HG02642 (cell line): ENCODE results near the gene RAPGEF2.

ENCODE experiments used
- ATAC-seq: cut with Tn5 transposase; IDR thresholded peaks from one replicate; pipeline ENCODE4 v1.9.1; 2021; ENCODE audit warnings: mild to moderate bottlenecking; ENCODE audit not compliant: unreplicated experiment, poor library complexity

Gene RAPGEF2

GRCh38 chr4:159129814-159130550 lies 27.1 kb downstream of the RAPGEF2 start:
- ATAC-seq = no peak

DNA sequence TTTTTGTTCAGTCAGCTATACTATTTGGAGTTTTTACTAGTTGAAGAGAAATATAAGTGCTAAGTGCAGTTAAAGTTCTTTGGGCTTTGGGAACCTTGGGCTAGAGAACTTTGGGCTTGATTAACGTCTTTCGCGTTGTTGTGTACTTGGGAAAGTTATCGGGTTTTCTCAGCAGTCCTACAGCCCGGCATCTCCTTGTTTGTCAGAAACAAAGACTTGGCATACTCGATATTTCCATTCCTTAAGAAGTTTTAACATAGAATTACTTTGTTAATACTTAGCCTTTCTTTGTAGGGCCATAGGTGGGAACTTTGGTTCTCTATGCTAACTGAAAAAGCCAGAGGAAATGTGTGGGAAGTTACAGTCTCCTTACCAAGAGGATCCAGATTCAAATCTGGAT lies 28.7 kb downstream of the RAPGEF2 start:
- ATAC-seq = no peak

DNA sequence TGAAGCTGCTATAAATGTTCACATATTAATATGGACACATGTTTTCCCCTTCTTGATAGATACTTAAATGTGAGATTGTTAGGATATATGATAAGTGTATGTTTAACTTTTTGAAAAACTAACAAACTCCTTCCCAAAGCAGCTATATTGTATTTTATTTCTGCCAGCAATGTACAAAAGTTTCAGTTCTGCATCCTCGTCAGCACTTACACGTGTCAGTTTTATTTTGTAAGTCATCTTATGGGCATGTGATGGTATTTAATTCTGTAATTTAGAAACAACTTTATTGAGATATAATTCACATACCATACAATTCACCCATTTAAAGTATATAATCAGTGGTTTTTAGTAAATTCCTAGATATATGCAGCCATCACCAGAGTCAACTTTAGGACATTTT lies 31.6 kb downstream of the RAPGEF2 start:
- no peak for ATAC-seq

DNA sequence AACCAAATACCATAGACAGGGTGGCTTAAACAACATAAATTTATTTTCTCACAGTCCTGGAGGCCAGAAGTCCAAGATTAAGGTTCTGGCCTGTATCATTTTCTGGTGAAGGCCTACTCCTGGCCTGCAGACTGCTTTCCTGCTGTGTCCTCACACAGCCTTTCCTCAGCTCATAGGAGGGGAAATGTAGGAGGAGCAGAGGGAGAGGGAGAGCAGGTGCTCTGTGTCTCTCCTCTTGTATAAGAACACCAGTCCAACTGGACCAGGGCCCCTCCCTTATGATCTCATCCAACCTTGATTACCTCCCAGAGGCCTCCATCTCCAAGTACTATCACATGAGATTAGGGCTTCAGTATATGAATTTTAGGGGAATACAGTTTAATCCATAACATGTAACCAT lies 34.3 kb downstream of the RAPGEF2 start:
- ATAC-seq = no peak

DNA sequence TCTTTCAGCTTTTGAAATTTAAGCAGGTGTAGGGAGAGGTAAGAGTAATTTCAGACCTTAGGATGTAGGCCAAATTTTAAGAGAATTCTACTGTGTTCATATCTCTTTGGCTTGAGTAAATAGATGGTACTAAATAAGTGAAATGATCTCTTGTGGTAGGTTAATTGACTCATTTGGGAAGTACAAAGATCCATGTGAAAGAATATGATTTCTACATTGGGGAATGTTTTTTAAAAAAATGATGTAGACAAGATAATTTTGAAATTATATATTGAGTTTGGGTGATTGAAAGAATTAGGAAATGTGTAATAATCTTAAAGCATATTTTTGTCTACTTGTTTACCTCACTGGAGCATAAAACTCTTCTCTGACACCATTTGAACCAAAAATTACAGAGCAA lies 35.6 kb downstream of the RAPGEF2 start:
- no peak for ATAC-seq

- no peak for ATAC-seq
These were observed 38.3 kb downstream of the RAPGEF2 start for GRCh38 chr4:159141193-159141592.

- no peak for ATAC-seq
These were observed 39.4 kb downstream of the RAPGEF2 start for GRCh38 chr4:159142241-159142640.

DNA sequence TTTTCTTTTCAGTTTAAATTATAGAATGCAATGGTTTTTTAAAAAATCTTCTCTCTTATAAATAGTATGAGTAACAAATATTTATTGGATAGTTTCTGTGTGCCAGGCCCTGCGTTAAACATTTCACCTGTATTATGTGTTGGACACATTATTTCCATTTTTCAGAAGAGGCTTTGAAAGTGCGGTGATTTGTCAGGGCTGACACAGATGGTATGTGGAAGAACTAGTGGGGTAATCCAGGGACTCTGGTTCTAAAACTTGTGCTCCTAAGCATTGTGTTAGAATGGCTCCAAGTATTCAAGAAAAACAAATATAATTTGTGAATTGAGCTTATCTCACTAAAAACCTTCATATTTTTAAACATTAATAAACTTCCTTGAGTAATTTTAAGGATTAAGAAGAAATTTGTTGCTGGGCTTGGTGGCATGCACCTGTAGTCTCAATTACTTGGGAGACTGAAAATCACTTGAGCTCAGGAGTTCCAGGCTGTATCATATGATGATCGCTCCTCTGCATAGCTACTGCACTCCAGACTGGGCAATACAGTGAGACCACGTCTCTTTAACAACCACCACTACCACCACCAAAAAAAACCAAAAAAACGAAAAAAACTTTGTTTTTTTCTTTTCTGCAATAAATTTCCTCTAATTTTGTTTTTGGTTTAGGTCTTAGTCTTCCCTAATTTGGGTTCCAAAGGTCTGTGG lies 40.0 kb downstream of the RAPGEF2 start:
- no peak for ATAC-seq

DNA sequence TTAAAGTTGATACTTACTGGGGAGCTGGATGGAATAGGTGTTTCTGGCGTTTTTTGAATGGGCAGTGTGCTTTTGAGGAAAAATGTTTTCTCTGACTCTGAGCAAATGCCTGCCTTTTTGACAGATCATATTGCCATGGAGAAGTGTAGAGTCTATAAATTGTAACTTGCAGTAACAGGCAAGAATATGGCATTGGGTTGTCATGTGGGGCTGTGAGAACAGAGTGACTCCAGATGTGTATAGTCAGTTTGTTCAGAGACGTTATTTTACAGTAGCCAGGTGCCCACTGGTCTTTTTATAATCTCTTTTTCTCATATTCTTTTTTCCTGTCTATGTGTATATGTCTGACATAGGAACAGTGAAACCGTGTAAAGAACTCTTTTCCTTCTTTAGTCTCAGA lies 40.8 kb downstream of the RAPGEF2 start:
- no peak for ATAC-seq

GRCh38 chr4:159144112-159144694 lies 41.3 kb downstream of the RAPGEF2 start:
- no peak for ATAC-seq

DNA sequence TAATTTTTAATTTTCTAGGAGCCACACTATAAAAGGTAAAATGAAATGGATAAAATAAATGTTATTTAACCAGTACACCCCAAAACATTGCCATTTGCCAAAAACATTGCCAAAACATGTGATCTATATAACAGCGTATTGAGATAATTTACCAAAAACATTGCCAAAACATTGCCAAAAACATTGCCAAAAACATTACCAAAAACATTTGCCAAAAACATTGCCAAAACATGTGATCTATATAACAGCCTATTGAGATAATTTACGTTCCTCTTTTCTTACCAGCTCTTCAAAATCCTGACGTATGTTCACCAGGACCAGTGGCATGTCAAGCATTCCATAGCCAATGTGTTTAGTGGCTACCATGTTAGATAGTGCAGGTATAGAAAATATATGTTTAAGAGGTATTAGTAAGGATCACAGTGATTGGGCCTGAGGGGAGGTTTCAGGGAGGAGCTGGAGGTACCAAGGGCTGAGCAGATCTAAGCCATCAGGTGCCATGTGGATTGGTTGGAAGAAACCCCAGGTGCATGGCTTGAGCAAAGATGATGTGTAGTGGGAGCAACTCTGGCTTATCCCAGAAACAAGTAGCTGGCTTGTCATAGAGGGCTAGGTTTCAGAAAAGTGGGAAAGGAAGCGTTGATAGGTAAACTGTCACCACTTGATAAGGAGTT lies 42.6 kb downstream of the RAPGEF2 start:
- ATAC-seq = no peak

DNA sequence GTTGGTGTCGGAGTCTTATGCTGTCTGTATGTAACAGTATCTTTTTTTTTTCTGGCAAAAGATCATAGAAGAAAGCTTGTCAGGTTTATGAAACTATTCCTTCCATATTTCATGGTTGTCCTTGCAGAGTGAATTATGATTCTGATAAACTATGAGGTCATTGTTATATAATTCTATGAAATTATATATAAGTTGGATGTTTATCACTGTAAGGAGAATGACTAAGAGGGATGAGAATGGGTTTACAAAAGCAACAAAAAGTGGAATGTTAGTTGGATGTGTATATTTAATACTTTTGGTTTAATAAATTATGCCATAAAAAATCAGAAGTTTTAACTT lies 43.1 kb downstream of the RAPGEF2 start:
- ATAC-seq = no peak

- ATAC-seq = no peak
These were observed 43.6 kb downstream of the RAPGEF2 start for GRCh38 chr4:159146488-159146887.

GRCh38 chr4:159148441-159148840 lies 45.6 kb downstream of the RAPGEF2 start:
- no peak for ATAC-seq

DNA sequence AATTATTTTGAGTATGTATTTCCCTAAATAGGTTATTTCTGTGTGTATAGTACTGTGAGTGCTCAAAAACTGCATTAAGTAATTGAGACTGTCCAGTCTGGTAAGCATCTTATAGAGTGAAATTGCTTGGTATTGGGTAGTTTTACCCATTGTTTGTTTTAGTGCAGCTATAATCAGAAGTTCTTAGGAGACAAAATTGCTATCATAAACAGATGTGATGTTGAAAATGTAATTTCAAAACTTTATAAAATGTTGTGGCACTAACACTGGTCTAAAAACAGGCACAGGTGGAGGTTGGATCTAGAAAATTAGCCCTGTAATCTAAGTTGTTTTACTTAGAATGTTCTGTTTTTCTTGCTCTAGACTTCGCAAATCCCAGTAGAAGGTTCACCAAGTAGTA lies 46.8 kb downstream of the RAPGEF2 start:
- ATAC-seq = no peak

DNA sequence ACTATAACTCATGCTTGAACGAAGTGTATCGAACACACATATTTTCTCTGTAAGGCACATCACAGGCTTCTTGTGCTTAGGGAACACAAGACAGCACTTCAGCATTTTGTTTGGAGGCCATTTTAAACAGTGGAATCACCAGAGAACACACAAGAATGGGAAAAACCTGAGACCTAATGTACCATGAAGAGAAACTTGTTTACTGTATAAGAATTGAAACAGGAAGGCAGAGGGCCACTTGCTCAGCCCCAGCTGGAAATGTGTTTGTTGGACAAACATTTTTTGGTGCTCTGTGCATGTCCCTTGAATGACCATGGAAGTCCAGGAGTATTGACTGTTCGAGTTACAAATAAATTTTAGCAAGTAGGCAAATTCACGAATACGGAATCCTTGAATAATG lies 47.5 kb downstream of the RAPGEF2 start:
- peak; percentile 51 for ATAC-seq

GRCh38 chr4:159150821-159151390 lies 48.0 kb downstream of the RAPGEF2 start:
- ATAC-seq = peak; percentile 60

DNA sequence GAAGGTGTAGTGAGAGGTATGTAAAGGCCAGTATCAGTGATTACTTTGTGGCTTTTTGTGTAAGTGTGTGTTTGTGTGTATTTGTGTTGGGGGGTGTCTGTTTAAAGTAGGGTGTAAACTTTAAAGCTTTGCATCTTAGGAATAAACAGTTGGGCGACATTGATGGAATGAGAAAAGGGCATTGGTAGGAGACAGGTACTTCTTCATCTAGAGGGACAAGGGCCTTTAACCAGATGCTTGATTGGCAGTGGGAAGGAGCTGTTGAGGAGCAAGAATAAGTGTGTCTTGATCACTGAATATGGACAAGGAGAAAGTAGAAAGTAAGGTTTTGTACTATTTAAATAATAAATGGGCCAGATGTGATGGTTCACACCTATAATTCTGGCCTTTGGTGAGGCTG lies 48.8 kb downstream of the RAPGEF2 start:
- ATAC-seq = no peak

DNA sequence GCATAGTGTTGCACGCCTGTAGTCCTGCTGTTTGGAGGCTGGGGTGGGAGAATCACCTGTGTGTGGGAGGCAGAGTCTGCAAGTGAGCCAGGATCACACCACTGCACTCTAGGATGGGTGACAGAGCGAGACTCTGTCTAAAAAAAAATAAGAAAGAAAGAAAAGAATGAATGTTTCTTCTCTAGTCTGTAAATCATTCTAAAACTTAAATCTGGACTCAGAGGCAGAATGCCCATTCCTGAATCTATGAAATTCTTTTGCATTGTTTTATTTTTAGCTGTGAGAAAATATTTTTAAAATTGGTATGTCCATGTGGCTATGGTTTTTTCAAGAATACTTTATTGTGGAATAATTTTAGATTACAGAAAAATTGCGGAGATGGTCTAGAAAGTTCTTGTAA lies 49.3 kb downstream of the RAPGEF2 start:
- no peak for ATAC-seq

- no peak for ATAC-seq
These were observed 50.8 kb downstream of the RAPGEF2 start for GRCh38 chr4:159153669-159154068.

DNA sequence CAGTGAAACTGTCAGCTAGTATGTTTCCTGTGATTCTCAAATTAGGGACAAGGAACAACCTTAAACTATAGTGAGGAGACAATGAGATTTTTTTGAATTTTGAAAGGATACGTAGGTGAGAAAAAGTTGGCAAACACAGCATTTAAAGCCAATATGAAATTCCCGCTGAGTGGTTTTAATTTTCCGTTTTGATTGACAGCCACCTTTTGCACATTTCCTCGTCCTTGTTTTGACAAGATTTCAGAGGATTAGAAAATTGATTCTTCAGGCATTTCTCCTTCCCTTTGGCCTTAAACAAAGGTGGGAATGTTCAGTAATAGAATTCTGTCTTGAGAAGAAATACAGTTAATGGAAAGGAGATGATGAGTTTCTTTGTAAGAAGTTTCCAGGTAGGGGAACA lies 52.2 kb downstream of the RAPGEF2 start:
- ATAC-seq = no peak
